Mesenchymal stem cell (in vitro differentiated cells and primary cell): Measurements from ENCODE around the gene CCDC89.
A peak's percentile ranks its signal among the peaks of the same experiment; 100 is the strongest.
"Not testable (repeated sequence)": the region's sequence is repeated elsewhere in the genome, so short reads cannot be mapped to it uniquely, and the experiment has no call there.

Source experiments
- DNase-seq: peaks from one replicate; pipeline ENCODE4 v3.0.0-alpha.2; 2013
- H2AFZ ChIP-seq: one replicate; pipeline ENCODE4 v1.6.1; 2013; ENCODE audit warnings: low read depth, mild to moderate bottlenecking, control low read depth, inconsistent platforms, low read length, moderate library complexity
- H2AK5ac ChIP-seq: 2 replicates; pipeline ENCODE4 v1.6.1; 2013; ENCODE audit warnings: low read length, moderate library complexity, mild to moderate bottlenecking, inconsistent platforms; ENCODE audit not compliant: severe bottlenecking
- H2BK120ac ChIP-seq: one replicate; pipeline ENCODE4 v1.6.1; 2013; ENCODE audit warnings: low read depth, mild to moderate bottlenecking, inconsistent platforms, low read length, moderate library complexity
- H2BK12ac ChIP-seq, 2 experiments: one replicate each; pipeline ENCODE4 v1.6.1; 2013; ENCODE audit warnings: inconsistent platforms in 2 of 2, low read length in 2 of 2, mild to moderate bottlenecking in 2 of 2, moderate library complexity in 2 of 2, control low read depth in 1 of 2
- H2BK15ac ChIP-seq: one replicate; pipeline ENCODE4 v1.6.1; 2013; ENCODE audit warnings: mild to moderate bottlenecking, low read depth, inconsistent platforms; ENCODE audit not compliant: poor library complexity, severe bottlenecking
- H2BK5ac ChIP-seq: 2 replicates; pipeline ENCODE4 v1.6.1; 2013; ENCODE audit warnings: low read depth, mild to moderate bottlenecking, low read length, control low read depth, inconsistent platforms; ENCODE audit not compliant: poor library complexity, severe bottlenecking
- H3K14ac ChIP-seq, 2 experiments: one replicate each; pipeline ENCODE4 v1.6.1; 2013; ENCODE audit warnings: inconsistent platforms in 2 of 2, low read length in 2 of 2, control low read depth in 1 of 2, mild to moderate bottlenecking in 1 of 2, moderate library complexity in 1 of 2
- H3K18ac ChIP-seq, 2 experiments: one replicate each; pipeline ENCODE4 v1.6.1; 2013; ENCODE audit warnings: inconsistent platforms in 2 of 2, low read length in 2 of 2, control low read depth in 1 of 2, low read depth in 1 of 2, mild to moderate bottlenecking in 1 of 2
- H3K23ac ChIP-seq, 2 experiments: one replicate each; pipeline ENCODE4 v1.6.1; 2013; ENCODE audit warnings: inconsistent platforms in 2 of 2, low read length in 2 of 2, mild to moderate bottlenecking in 2 of 2, moderate library complexity in 2 of 2, control low read depth in 1 of 2
- H3K27ac ChIP-seq: 2 replicates; pipeline ENCODE4 v1.5.1; 2013; ENCODE audit warnings: mild to moderate bottlenecking, moderate library complexity, low read length, control low read depth, inconsistent platforms; ENCODE audit not compliant: poor library complexity, severe bottlenecking
- H3K27me3 ChIP-seq, 2 experiments: 2 replicates each; pipeline versions ENCODE4 v1.6.1 to v1.7.0; 2013; ENCODE audit warnings: low read length in 2 of 2, mild to moderate bottlenecking in 2 of 2, moderate library complexity in 2 of 2, control low read depth in 1 of 2, inconsistent platforms in 1 of 2; ENCODE audit not compliant: control insufficient read depth in 1 of 2, insufficient read depth in 1 of 2
- H3K36me3 ChIP-seq, 2 experiments: 2 replicates each; pipeline versions ENCODE4 v1.6.1 to v1.7.0; 2013; ENCODE audit warnings: low read length in 2 of 2, control low read depth in 1 of 2, inconsistent platforms in 1 of 2, low read depth in 1 of 2, mild to moderate bottlenecking in 1 of 2; ENCODE audit not compliant: insufficient read depth in 2 of 2, control insufficient read depth in 1 of 2
- H3K4ac ChIP-seq, 2 experiments: one replicate each; pipeline ENCODE4 v1.6.1; 2013; ENCODE audit warnings: inconsistent platforms in 2 of 2, low read length in 2 of 2, mild to moderate bottlenecking in 2 of 2, moderate library complexity in 2 of 2, control low read depth in 1 of 2, low read depth in 1 of 2
- H3K4me1 ChIP-seq: 2 replicates; pipeline ENCODE4 v1.6.1; 2013; ENCODE audit warnings: low read depth, low read length, control low read depth; ENCODE audit not compliant: control insufficient read depth, insufficient read depth
- H3K4me2 ChIP-seq: 2 replicates; pipeline ENCODE4 v1.6.1; 2013; ENCODE audit warnings: low read length, mild to moderate bottlenecking, inconsistent platforms; ENCODE audit not compliant: poor library complexity, severe bottlenecking
- H3K4me3 ChIP-seq, 2 experiments: 2 replicates each; pipeline versions ENCODE4 v1.5.1 to v1.7.0; 2013; ENCODE audit warnings: low read length in 2 of 2, mild to moderate bottlenecking in 2 of 2, control low read depth in 1 of 2, low read depth in 1 of 2; ENCODE audit not compliant: insufficient read depth in 1 of 2
- H3K79me1 ChIP-seq: replicated peaks from 2 replicates; pipeline ENCODE4 v1.6.1; 2013; ENCODE audit warnings: mild to moderate bottlenecking, control low read depth, low read length, inconsistent platforms; ENCODE audit not compliant: poor library complexity, severe bottlenecking
- H3K9ac ChIP-seq: 2 replicates; pipeline ENCODE4 v1.7.0; 2013; ENCODE audit warnings: mild to moderate bottlenecking, low read length, moderate library complexity
- H3K9me3 ChIP-seq: 2 replicates; pipeline ENCODE4 v1.7.0; 2013; ENCODE audit warnings: mild to moderate bottlenecking, low read length; ENCODE audit not compliant: control insufficient read depth
- H4K8ac ChIP-seq: one replicate; pipeline ENCODE4 v1.6.1; 2013; ENCODE audit warnings: inconsistent platforms, mild to moderate bottlenecking, low read length, moderate library complexity
- H4K91ac ChIP-seq: one replicate; pipeline ENCODE4 v1.6.1; 2013; ENCODE audit warnings: mild to moderate bottlenecking, low read length, inconsistent platforms
- WGBS: methylation state at CpG from one replicate; pipeline ENCODE4 v1.1.7; 2013; ENCODE audit warnings: mixed read lengths; 5-methylcytosine and 5-hydroxymethylcytosine counted together

Gene CCDC89

GRCh38 chr11:85658180-85658579, 27.8 kb downstream of the CCDC89 start:
- no peaks in the 10 kb centered on the region for H3K9me3 ChIP-seq
- no peak overlapping the region for H2BK15ac ChIP-seq
- H4K91ac ChIP-seq: no peak overlapping the region
- peaks cover 3 to 90% of the 10 kb centered on the region in 2 experiments for H3K36me3 ChIP-seq
- H2BK5ac ChIP-seq: no peak overlapping the region
- no peak overlapping the region for H3K4ac ChIP-seq
- no peaks in the 10 kb centered on the region for H3K79me1 ChIP-seq
- H3K4me1 ChIP-seq: no peaks in the 10 kb centered on the region
- no peak for DNase-seq
- no peak overlapping the region for H3K4me3 ChIP-seq
- no peak overlapping the region for H2BK12ac ChIP-seq
- no peak overlapping the region for H3K23ac ChIP-seq
- H3K27ac ChIP-seq: no peak overlapping the region
- no peak overlapping the region for H3K14ac ChIP-seq
- no peak overlapping the region for H2AK5ac ChIP-seq
- H4K8ac ChIP-seq: no peak overlapping the region
- H3K9ac ChIP-seq: peak overlapping the region; percentile 38
- 100% methylated on average over 1 of the region's 1 CpG for WGBS
- no peak overlapping the region for H2BK120ac ChIP-seq
- H3K4me2 ChIP-seq: no peak overlapping the region
- no peak overlapping the region for H2AFZ ChIP-seq
- no peak overlapping the region for H3K18ac ChIP-seq
- no peaks in the 10 kb centered on the region for H3K27me3 ChIP-seq

- H2BK5ac ChIP-seq: no peak overlapping the region
- H4K91ac ChIP-seq: no peak overlapping the region
- H2BK15ac ChIP-seq: no peak overlapping the region
- no peak overlapping the region for H3K4me3 ChIP-seq
- no peak overlapping the region for H4K8ac ChIP-seq
- H3K9ac ChIP-seq: no peak overlapping the region
- no peak overlapping the region for H3K23ac ChIP-seq
- H3K9me3 ChIP-seq: no peaks in the 10 kb centered on the region
- no peak overlapping the region for H3K4me2 ChIP-seq
- H3K4ac ChIP-seq: no peak overlapping the region
- H2AK5ac ChIP-seq: no peak overlapping the region
- H3K14ac ChIP-seq: no peak overlapping the region
- no peak overlapping the region for H2BK12ac ChIP-seq
- no CpG with 5 or more reads among the region's 1 CpG for WGBS
- no peaks in the 10 kb centered on the region for H3K79me1 ChIP-seq
- no peak for DNase-seq
- no peaks in the 10 kb centered on the region for H3K27me3 ChIP-seq
- H3K27ac ChIP-seq: no peak overlapping the region
- H2AFZ ChIP-seq: no peak overlapping the region
- no peaks in the 10 kb centered on the region for H3K4me1 ChIP-seq
- no peak overlapping the region for H3K18ac ChIP-seq
- no peak overlapping the region for H2BK120ac ChIP-seq
- H3K36me3 ChIP-seq: peaks cover 3 to 90% of the 10 kb centered on the region in 2 experiments
Measured at GRCh38 chr11:85656777-85657176, 29.2 kb downstream of the CCDC89 start.

DNA sequence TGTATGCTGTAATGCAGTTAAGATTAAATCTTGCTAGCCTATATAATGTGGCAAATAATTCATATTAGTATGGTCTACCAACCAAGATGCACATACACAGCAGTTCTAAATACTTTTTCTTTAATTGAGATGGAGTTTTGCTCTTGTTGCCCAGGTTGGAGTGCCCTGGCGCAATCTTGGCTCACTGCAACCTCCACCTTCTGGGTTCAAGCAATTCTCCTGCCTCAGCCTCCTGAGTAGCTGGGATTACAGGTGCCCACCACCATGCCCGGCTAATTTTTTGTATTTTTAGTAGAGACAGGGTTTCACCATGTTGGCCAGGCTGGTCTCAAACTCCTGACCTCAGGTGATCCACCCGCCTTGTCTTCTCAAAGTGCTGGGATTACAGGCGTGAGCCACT, 31.7 kb downstream of the CCDC89 start:
- 92% methylated on average over 2 of the region's 4 CpGs for WGBS
- not testable (repeated sequence) for DNase-seq, H3K79me1 ChIP-seq, H3K4ac ChIP-seq, H3K9me3 ChIP-seq, H2BK12ac ChIP-seq, H3K4me3 ChIP-seq, H4K8ac ChIP-seq, H4K91ac ChIP-seq, H3K27me3 ChIP-seq, H3K23ac ChIP-seq, H3K27ac ChIP-seq, H2BK15ac ChIP-seq, H2BK5ac ChIP-seq, H3K4me2 ChIP-seq, H3K4me1 ChIP-seq, H3K14ac ChIP-seq, H2BK120ac ChIP-seq, H2AFZ ChIP-seq, H2AK5ac ChIP-seq, H3K18ac ChIP-seq, H3K9ac ChIP-seq
- peaks cover 3 to 80% of the 10 kb centered on the region in 2 experiments for H3K36me3 ChIP-seq

DNA sequence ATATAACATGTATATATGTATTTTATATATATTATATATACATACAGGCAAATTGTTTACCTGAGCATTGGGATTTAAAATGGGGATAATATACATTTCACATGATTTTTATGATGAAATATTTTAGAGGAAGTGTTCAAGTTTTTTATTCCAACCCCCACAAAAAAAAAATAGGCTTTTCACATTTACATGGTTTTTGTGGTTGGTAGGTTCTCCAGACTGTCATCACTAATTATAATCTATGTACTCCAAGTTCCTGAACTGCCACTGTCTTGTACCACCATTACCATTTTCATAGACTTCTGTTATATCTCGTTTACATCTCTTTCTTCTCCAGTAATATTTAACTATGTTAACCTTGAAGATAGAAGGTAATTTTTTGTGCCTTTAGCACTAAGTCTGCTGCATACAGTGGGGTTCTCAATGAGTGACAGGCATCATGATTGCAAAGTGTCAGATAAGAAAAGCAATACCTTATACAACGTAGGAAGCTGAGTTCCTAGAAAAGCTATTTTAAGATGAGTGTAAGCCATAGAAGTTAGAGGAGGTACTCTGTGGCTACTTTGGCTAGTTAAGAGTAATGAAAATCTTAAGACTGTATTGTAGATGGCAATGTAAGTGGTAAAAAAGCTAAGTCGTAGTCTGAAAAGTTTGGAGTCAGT, 33.1 kb downstream of the CCDC89 start:
- Histone ChIP-seq H3K4me2 (no peak overlapping the region), H3K27me3 (no peaks in the 10 kb centered on the region), H2BK15ac (no peak overlapping the region), H2AK5ac (no peak overlapping the region), H2BK120ac (no peak overlapping the region), H2AFZ (no peak overlapping the region), H3K4ac (no peak overlapping the region), H4K91ac (no peak overlapping the region), H3K79me1 (peaks cover 1% of the 10 kb centered on the region), H3K27ac (no peak overlapping the region), H3K18ac (no peak overlapping the region), H4K8ac (no peak overlapping the region), H3K9ac (no peak overlapping the region), H3K36me3 (peaks cover 3 to 66% of the 10 kb centered on the region in 2 experiments), H2BK5ac (no peak overlapping the region), H3K4me3 (no peak overlapping the region), H3K4me1 (peaks cover 3% of the 10 kb centered on the region), H3K9me3 (no peaks in the 10 kb centered on the region), H3K14ac (no peak overlapping the region), H3K23ac (no peak overlapping the region), H2BK12ac (no peak overlapping the region)
- 100% methylated on average over 1 of the region's 3 CpGs for WGBS
- no peak for DNase-seq
